CD8-positive, alpha-beta memory T cell (primary cell): ENCODE data around the gene UNC5B. TPM values are rescaled to one million over a fixed set of nuclear protein-coding genes. Genes with fewer than 3 reads are reported as not detected.

Source experiments
- CTCF ChIA-PET: fragments of 350-600 bp; sonication (Branson Sonifier 250); formaldehyde crosslinking; loops from one replicate; lab custom pipeline; 2021; ENCODE audit warnings: antibody characterized with exemption; lab: Charles Lee
- POLR2A ChIA-PET: fragments of 350-600 bp; sonication (Branson Sonifier 250); formaldehyde crosslinking; loops from one replicate; lab custom pipeline; 2021; ENCODE audit warnings: antibody characterized with exemption; lab: Charles Lee
- DNase-seq, 5 donors: peaks; one replicate each; pipeline versions ENCODE4 v3.0.0 to v3.0.0-alpha.2; 2020 to 2022; ENCODE audit warnings: mixed read lengths in 1 of 5
- H3K27ac ChIP-seq: one replicate; pipeline ENCODE4 v1.7.0; 2013; ENCODE audit warnings: low read depth, mild to moderate bottlenecking, low read length, moderate library complexity
- H3K27me3 ChIP-seq: 2 replicates; pipeline ENCODE4 v1.7.0; 2013; ENCODE audit warnings: low read length, mild to moderate bottlenecking; ENCODE audit not compliant: insufficient read depth, poor library complexity, severe bottlenecking
- H3K36me3 ChIP-seq: 2 replicates; pipeline ENCODE4 v1.7.0; 2013; ENCODE audit warnings: mild to moderate bottlenecking, low read length, moderate library complexity; ENCODE audit not compliant: insufficient read depth
- H3K4me1 ChIP-seq: 2 replicates; pipeline ENCODE4 v1.7.0; 2013; ENCODE audit warnings: mild to moderate bottlenecking, low read length, moderate library complexity; ENCODE audit not compliant: insufficient read depth
- H3K4me3 ChIP-seq: 2 replicates; pipeline ENCODE4 v1.7.0; 2013; ENCODE audit warnings: mild to moderate bottlenecking, low read length
- H3K9me3 ChIP-seq: 2 replicates; pipeline ENCODE4 v1.7.0; 2013; ENCODE audit warnings: mild to moderate bottlenecking, low read length
- H3K27ac Mint-ChIP-seq, 8 donors: one replicate each; pipeline ENCODE4 v1.8.0; 2020 to 2021; ENCODE audit warnings: mixed read lengths in 8 of 8, mild to moderate bottlenecking in 6 of 8, inconsistent platforms in 3 of 8, moderate library complexity in 3 of 8
- H3K27me3 Mint-ChIP-seq, 2 donors: one replicate each; pipeline ENCODE4 v1.8.0; 2020 to 2021; ENCODE audit warnings: mixed read lengths in 2 of 2, mild to moderate bottlenecking in 1 of 2, moderate library complexity in 1 of 2
- H3K36me3 Mint-ChIP-seq, 3 donors: one replicate each; pipeline ENCODE4 v1.8.0; 2020 to 2021; ENCODE audit warnings: mixed read lengths in 3 of 3, inconsistent platforms in 1 of 3, mild to moderate bottlenecking in 1 of 3
- H3K4me1 Mint-ChIP-seq, 3 donors: one replicate each; pipeline ENCODE4 v1.8.0; 2020 to 2021; ENCODE audit warnings: mixed read lengths in 3 of 3, inconsistent platforms in 1 of 3, mild to moderate bottlenecking in 1 of 3
- H3K4me3 Mint-ChIP-seq, 7 donors: one replicate each; pipeline ENCODE4 v1.8.0; 2020 to 2021; ENCODE audit warnings: mixed read lengths in 7 of 7, mild to moderate bottlenecking in 6 of 7, moderate library complexity in 4 of 7, inconsistent platforms in 2 of 7
- H3K9me3 Mint-ChIP-seq, 5 donors: one replicate each; pipeline ENCODE4 v1.8.0; 2020 to 2022; ENCODE audit warnings: mixed read lengths in 5 of 5, mild to moderate bottlenecking in 3 of 5, moderate library complexity in 2 of 5, inconsistent platforms in 1 of 5
- polyA plus RNA-seq: library from polyadenylated mRNA; unstranded; fragments of 300-500 nt; fragmentation: Illumina TruSeq; gene quantifications from one replicate; pipeline ENCODE4 v1.2.3, GENCODE V29; 2021
- total RNA-seq, 2 experiments: library from RNA; stranded (reverse); gene quantifications; one replicate each; pipeline ENCODE4 v1.2.3, GENCODE V29; 2021

UNC5B gene
- total and polyA plus RNA-seq, 3 experiments from 2014 or later: 0.06 to 0.13 (median 0.11) TPM

DNA sequence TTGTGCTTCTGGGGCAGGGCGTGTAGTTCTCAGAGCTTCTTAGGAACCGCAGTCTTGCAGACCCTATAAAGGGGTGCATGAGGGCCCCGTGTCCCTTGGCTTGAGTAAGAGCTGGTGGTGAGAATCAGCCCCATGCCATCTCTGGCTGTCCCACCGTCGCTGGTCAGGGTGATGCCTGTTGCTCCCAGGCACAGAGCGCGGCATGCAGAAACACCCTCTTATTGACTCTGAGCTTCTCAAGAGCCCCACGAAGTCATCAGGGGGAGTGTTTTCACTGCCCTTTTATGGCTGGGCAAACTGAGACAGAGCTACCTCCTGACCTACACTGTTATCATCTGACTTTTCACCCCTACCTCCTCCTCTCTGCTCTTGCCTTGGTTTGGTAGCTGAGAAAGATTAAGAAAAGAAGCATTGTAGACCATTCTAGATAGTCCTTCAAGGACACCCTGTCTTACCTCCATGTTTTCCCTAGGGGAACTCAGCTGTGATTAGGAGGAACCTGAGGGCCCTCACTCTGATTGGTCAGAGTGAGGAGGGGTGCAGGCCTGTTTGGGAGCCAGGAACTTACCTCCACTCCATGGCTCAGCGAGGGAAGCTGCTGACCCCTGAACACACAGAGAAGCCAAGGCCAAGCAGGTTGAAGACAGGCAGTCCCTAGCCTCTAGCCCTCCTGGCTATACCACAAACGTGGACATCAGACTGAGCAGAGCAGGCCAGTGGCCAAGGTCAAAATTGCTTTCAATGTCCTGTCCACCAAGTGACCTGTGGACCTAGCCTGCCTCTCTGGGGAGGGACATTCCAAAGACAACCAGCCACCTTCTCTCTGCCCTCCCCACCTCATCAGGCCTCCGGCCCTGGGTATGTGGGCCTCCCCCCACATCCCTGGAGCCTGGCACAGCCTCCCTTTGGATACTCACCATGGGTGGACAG, 17.6 kb downstream of the UNC5B start:
- peak overlapping the region; percentile 22 for H3K27ac ChIP-seq
- no peaks in the 10 kb centered on the region for H3K9me3 ChIP-seq
- H3K4me1 ChIP-seq: no peaks in the 10 kb centered on the region
- Mint-ChIP-seq H3K27ac (no peak overlapping the region), H3K4me1 (no peaks in the 10 kb centered on the region), H3K9me3 (no peaks in the 10 kb centered on the region), H3K27me3 (peaks cover 8 to 14% of the 10 kb centered on the region in 2 donors), H3K36me3 (no peaks in the 10 kb centered on the region), H3K4me3 (no peak overlapping the region)
- CTCF ChIA-PET: no interaction called here
- POLR2A ChIA-PET: no interaction called here
- no peak for DNase-seq
- no peak overlapping the region for H3K4me3 ChIP-seq
- H3K36me3 ChIP-seq: no peaks in the 10 kb centered on the region
- H3K27me3 ChIP-seq: no peaks in the 10 kb centered on the region

DNA sequence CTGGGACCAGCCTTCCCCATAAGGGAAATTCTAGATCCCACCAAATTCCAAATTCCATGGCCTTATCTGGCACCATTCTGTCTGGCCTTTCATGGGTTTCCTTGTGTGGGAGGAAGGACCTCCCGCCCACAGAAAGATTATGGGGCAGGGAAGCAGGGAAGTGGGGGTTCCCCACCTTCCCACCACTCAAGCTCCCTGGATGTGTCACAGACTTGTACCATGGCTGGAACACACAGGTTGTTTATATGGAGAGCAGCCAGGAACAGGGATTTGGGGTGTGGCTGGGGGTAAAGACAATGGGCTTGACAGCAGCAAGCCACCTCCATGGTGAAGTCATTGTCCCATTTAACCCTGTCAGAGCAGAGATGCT, 18.3 kb downstream of the UNC5B start:
- H3K27ac Mint-ChIP-seq: no peak overlapping the region
- H3K27me3 Mint-ChIP-seq: peaks cover 4 to 11% of the 10 kb centered on the region in 2 donors

DNA sequence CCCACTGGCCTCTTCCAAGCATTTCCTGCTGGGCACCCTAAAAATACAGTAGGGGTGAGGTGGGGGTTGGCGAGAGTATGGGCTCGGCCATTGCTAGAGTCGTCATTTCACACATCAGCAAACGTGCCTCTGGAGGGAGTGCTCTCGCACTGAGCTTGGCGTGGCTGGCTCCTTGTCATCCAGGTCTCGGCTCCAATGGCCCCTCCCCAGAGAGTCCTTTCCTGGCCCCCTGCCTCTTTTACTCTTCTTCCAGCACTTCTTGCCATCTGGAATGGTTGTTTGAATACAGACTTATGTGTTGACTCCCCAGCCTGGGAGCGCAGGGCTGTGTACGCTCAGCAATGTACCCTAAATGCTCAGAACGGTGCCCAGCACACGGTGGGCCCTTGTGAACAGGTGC, 18.8 kb downstream of the UNC5B start:
- no peaks in the 10 kb centered on the region for H3K4me1 ChIP-seq
- peaks cover 2 to 15% of the 10 kb centered on the region in 2 donors for H3K27me3 Mint-ChIP-seq
- no peak for DNase-seq
- no peaks in the 10 kb centered on the region for H3K36me3 Mint-ChIP-seq
- H3K27ac ChIP-seq: no peak overlapping the region
- no peaks in the 10 kb centered on the region for H3K27me3 ChIP-seq
- no peak overlapping the region for H3K4me3 ChIP-seq
- H3K4me1 Mint-ChIP-seq: no peaks in the 10 kb centered on the region
- POLR2A ChIA-PET: no interaction called here
- H3K27ac Mint-ChIP-seq: no peak overlapping the region
- no peaks in the 10 kb centered on the region for H3K36me3 ChIP-seq
- H3K9me3 ChIP-seq: no peaks in the 10 kb centered on the region
- H3K9me3 Mint-ChIP-seq: no peaks in the 10 kb centered on the region
- CTCF ChIA-PET: no interaction called here
- H3K4me3 Mint-ChIP-seq: no peak overlapping the region

More for the DNA sequence above, 18.3 kb downstream of the UNC5B start:
- Mint-ChIP-seq H3K4me3 (no peak overlapping the region), H3K36me3 (no peaks in the 10 kb centered on the region), H3K9me3 (no peaks in the 10 kb centered on the region), H3K4me1 (no peaks in the 10 kb centered on the region)
- POLR2A ChIA-PET: no interaction called here
- Histone ChIP-seq H3K27me3 (no peaks in the 10 kb centered on the region), H3K9me3 (no peaks in the 10 kb centered on the region), H3K27ac (peak overlapping the region; percentile 22), H3K4me3 (no peak overlapping the region), H3K4me1 (no peaks in the 10 kb centered on the region), H3K36me3 (no peaks in the 10 kb centered on the region)
- CTCF ChIA-PET: no interaction called here
- no peak for DNase-seq

DNA sequence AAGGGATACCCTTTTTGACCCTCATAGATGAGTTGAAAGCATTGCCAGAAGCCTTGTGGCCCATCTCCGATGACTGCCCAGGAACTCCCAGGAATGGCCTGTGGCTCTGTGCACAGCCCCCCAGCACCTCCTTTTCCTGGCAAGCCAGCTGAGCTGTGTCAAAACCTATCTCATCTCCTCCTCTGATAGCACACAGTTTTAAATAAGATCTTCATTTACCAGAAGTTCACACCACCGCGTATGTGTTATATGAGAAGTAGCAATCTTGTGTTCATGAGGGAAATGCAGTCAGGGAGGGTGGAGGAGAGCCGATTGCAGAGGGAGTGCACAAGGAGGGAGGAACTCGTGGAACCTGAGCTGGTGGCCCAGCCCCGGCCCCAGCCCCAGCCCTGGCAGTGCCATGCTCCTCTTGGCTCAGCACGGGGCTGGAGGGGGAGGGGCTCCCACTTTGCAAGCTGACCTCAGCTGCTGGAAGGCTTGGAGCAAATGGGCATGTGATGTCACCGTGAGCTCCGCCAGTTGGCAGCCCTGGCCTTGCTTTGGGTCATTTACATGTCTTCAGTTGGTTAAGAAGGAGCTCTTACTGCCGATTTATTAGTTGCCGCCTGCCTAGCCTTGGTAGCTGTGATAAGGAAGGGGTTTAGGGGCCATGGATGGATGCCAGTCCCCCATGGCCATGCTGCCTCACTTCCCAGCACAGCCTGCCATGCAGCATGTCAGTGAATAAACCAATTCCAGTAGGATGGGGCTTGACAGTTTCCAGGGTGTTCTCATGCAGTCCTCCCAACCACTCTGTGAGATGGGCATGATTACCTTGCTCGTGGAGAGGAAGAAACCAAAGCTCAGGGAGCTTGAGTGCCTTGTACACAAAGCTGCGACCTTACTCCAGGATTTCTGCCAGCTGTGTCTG, 20.0 kb downstream of the UNC5B start:
- ChIA-PET POLR2A (no interaction called here), CTCF (no interaction called here)
- no peak for DNase-seq
- Histone ChIP-seq H3K4me3 (no peak overlapping the region), H3K36me3 (no peaks in the 10 kb centered on the region), H3K9me3 (no peaks in the 10 kb centered on the region), H3K4me1 (no peaks in the 10 kb centered on the region), H3K27me3 (no peaks in the 10 kb centered on the region), H3K27ac (no peak overlapping the region)
- Mint-ChIP-seq H3K4me3 (no peak overlapping the region), H3K36me3 (no peaks in the 10 kb centered on the region), H3K4me1 (no peaks in the 10 kb centered on the region), H3K27me3 (peaks cover 4 to 11% of the 10 kb centered on the region in 2 donors), H3K27ac (no peak overlapping the region), H3K9me3 (no peaks in the 10 kb centered on the region)

DNA sequence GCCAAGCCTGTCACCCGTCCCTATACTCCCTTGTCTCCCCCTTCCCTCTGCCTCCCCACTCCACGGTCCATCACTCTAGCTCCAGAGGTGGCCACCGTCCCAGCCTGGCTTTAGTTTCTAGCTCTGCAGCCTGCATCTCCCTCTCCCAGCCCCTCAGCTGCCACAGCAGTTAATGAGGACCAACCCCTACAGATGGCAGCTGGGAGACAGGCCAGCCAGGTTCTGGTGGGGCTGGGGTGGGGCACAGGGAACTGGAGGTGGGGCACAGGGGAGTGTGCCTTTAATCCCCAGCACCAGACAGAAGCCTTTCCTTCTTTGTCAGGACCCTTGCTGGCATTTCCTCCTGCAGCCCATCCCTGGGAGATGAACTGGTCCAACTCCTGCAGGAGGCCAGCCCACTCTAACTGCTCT, 21.1 kb downstream of the UNC5B start:
- Mint-ChIP-seq H3K9me3 (no peaks in the 10 kb centered on the region), H3K27me3 (peaks cover 4 to 11% of the 10 kb centered on the region in 2 donors), H3K4me3 (no peak overlapping the region), H3K36me3 (no peaks in the 10 kb centered on the region), H3K27ac (no peak overlapping the region), H3K4me1 (no peaks in the 10 kb centered on the region)
- ChIA-PET CTCF (no interaction called here), POLR2A (no interaction called here)
- Histone ChIP-seq H3K4me3 (no peak overlapping the region), H3K4me1 (no peaks in the 10 kb centered on the region), H3K9me3 (no peaks in the 10 kb centered on the region), H3K36me3 (no peaks in the 10 kb centered on the region), H3K27ac (no peak overlapping the region), H3K27me3 (no peaks in the 10 kb centered on the region)
- no peak for DNase-seq

DNA sequence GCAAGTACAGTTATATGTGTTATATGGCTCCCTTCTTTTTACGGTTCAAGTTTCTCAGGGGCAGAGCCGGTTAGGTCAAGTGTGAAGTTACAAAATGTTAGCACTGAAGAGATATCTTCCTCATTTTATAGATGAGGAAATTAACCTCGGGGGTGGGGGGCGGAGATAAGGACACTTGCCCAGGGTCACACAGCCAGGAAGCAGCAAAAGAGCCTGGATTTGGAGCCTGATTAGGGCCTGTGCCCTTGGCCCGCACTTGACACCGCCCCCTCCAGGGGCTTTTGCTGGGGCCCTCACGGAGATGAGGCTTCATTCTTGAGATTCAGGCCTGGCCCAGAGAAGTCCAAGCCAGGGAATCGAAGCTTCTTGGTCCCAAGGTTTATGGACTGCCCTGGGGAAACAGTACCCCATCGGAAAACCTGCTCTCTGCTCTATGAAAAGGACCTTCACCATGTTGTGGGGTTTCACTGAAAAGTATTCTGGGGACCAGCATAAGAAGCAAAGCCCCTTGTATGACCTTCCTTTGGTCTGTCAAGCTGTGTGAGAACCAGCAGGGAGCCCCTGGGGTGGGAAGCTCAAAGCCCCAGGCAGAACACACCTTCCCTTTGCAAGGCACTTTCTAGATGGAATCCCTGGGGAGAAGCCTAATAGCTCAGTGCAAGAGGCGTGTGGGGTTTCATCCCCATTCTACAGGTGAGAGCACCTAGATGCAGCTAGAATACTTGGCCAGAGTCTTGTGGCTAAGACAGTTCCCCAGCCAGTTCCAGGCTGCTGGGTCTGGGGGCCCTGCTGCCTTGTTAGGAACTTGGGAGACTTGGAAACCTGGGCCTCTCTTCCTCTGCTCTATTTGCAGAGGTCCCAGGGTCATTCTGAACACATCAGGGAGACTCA, 21.9 kb downstream of the UNC5B start:
- H3K27me3 ChIP-seq: no peaks in the 10 kb centered on the region
- no peak overlapping the region for H3K4me3 ChIP-seq
- Mint-ChIP-seq H3K4me1 (no peaks in the 10 kb centered on the region), H3K27me3 (peaks cover 4 to 11% of the 10 kb centered on the region in 2 donors), H3K27ac (no peak overlapping the region), H3K4me3 (no peak overlapping the region), H3K36me3 (no peaks in the 10 kb centered on the region), H3K9me3 (no peaks in the 10 kb centered on the region)
- no peaks in the 10 kb centered on the region for H3K4me1 ChIP-seq
- ChIA-PET CTCF (no interaction called here), POLR2A (no interaction called here)
- DNase-seq: no peak
- H3K27ac ChIP-seq: no peak overlapping the region
- H3K9me3 ChIP-seq: no peaks in the 10 kb centered on the region
- H3K36me3 ChIP-seq: no peaks in the 10 kb centered on the region

DNA sequence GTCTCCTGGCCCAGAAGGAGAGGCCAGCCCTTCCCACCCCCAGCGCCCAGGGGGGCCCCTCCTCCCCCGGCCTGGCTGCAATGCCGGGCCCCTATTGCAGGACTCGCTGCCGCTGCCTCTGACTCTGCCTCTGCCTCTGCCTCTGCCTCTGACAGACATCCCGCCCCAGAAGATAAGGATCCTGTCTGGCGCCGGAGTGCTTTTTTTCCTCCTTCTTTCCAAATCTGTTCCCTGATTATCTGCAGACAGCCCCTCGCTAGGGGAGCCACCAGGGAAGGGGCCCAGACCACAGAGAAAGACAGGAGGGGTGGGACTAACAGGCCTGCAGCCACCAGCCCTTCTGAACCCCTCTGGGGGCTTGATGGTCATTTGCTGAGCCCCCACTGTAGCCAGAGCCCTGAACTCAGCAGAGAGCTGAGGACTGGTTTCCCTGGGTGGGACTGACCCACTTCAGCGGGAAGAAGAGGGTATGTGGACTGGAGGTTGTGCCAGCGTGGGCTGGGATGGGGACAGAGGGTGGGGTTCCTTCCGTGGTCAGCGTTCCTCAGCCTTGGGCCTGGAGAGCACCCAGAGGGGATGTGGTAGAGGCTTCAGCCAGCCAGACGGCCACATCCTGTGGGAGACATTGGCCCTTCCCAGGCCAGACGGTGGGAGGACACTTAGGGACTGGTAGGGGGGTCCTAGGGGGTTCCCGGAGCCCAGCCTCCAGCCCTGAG, 22.8 kb downstream of the UNC5B start:
- Histone ChIP-seq H3K4me3 (no peak overlapping the region), H3K27ac (peak overlapping the region; percentile 24), H3K36me3 (no peaks in the 10 kb centered on the region), H3K4me1 (no peaks in the 10 kb centered on the region), H3K27me3 (no peaks in the 10 kb centered on the region), H3K9me3 (no peaks in the 10 kb centered on the region)
- ChIA-PET POLR2A (no interaction called here), CTCF (no interaction called here)
- Mint-ChIP-seq H3K4me3 (no peak overlapping the region), H3K27me3 (peaks cover 4 to 11% of the 10 kb centered on the region in 2 donors), H3K36me3 (no peaks in the 10 kb centered on the region), H3K27ac (no peak overlapping the region), H3K9me3 (no peaks in the 10 kb centered on the region), H3K4me1 (no peaks in the 10 kb centered on the region)
- no peak for DNase-seq
